H1 (cell line): Measurements from ENCODE around the gene RGS5. TPM values are rescaled to one million over a fixed set of nuclear protein-coding genes. Genes with fewer than 3 reads are reported as not detected.

Experiments used
- CHD7 ChIP-seq: fragments of 300-600 bp; sonication (generic); IDR thresholded peaks from 2 replicates; pipeline ENCODE4 v1.7.1; 2012; ENCODE audit warnings: low read length, moderate library complexity, mild to moderate bottlenecking, inconsistent platforms; ENCODE audit not compliant: insufficient replicate concordance
- polyA plus RNA-seq, 7 experiments: library from polyadenylated mRNA; depleted of rRNA in 3 of 7; stranded (reverse) in 5 of 7; unstranded in 2 of 7; fragments of >200 nt in 5 of 7; fragments of 200-250 nt in 2 of 7; gene quantifications; 1 replicate in 5 of 7; 2 replicates in 1 of 7; 4 replicates in 1 of 7; pipeline versions ENCODE4 v1.2.1 to v1.2.3, GENCODE V29; 2011 to 2013; ENCODE audit warnings: missing spikeins in 2 of 7, mixed read lengths in 2 of 7
- total RNA-seq: library from RNA; stranded (reverse); fragmentation: NEBNext Ultra II Directional; extraction: Animal tissue kit (Norgen Biotek cat#: 25700); gene quantifications from 2 replicates; pipeline ENCODE4 v1.2.1, GENCODE V29; 2021

The RGS5 gene
- total and polyA plus RNA-seq, 2 of the 8 experiments (the other 6 are each of a cell fraction or from before 2014, with no cell fraction given) = 75.5 to 103 TPM

- no peak for TF ChIP-seq CHD7
- TF ChIP-seq, all 59 proteins: peak for 0
Observed at GRCh38 chr1:163137556-163138265, 65.0 kb downstream of the RGS5 start (continued).
